Measurements from ENCODE around the gene PSD4.

DNA sequence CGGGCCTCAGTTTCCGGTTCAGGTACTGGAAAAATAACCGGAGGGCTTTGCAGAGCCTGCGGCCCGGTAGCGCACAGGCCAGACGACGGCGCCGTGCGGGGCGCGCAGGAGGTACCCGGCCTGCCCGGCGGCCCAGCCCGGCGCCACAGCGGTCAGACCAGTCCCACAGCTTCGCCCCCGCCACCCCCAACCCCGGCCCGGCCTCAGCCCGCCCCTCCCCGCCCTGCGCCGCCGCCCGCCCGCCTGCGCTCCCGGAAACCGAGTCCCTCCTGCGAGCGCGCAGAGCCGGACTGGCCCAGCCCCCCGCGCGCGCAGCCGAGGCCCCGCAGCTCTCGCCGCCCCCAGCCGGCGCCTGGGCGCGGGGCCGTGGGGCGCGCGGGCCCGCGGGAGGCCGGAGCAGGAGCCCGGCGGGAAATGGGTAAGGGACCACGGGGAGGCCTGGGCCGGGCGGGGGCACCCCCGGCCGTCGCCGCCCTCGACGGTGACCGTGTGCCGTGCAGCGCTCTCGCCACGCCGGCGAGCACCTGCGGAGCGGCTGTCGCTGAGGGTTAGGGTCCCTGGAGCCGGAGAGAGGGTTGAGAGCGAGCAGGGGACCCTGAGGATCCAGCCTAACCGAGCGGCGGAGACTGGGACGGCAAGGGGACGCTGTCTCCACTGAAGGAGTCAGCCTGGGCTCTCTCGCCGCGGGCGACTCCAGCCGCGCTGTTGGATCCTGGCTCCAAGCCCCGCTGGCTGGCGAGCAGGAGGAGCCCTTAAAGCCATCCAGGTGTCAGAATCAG, 16.5 kb upstream of the PSD4 start:
- TF ChIP-seq ELF4 (IDR thresholded peaks at IDR 0.05) (no peak), SP1 (IDR thresholded peaks at IDR 0.05) (no peak), LEF1 (IDR thresholded peaks at IDR 0.05; ENCODE audit: borderline replicate concordance) (no peak), FOXK2 (IDR thresholded peaks at IDR 0.05) (no peak), CTBP1 (IDR thresholded peaks at IDR 0.05; ENCODE audit: borderline replicate concordance) (no peak), BHLHE40 (IDR thresholded peaks at IDR 0.05; ENCODE audit: borderline replicate concordance) (no peak), ZNF384 (IDR thresholded peaks at IDR 0.05) (no peak)
- TF ChIP-seq, protein P1, sequence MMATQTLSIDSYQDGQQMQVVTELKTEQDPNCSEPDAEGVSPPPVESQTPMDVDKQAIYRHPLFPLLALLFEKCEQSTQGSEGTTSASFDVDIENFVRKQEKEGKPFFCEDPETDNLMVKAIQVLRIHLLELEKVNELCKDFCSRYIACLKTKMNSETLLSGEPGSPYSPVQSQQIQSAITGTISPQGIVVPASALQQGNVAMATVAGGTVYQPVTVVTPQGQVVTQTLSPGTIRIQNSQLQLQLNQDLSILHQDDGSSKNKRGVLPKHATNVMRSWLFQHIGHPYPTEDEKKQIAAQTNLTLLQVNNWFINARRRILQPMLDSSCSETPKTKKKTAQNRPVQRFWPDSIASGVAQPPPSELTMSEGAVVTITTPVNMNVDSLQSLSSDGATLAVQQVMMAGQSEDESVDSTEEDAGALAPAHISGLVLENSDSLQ (IDR thresholded peaks at IDR 0.05) = no peak
